Lower lobe of right lung (tissue), 2 donors: ENCODE data around the gene COQ4. TPM values are rescaled to one million over a fixed set of nuclear protein-coding genes. Genes with fewer than 3 reads are reported as not detected.

Experiments used
- ATAC-seq, 2 donors: fragments of 200-7000 bp; cut with Tn5 transposase; one replicate each; pipeline ENCODE4 v1.9.1; 2020 to 2022; ENCODE audit warnings: mild to moderate bottlenecking in 2 of 2, moderate library complexity in 2 of 2
- DNase-seq: peaks from one replicate; pipeline ENCODE4 v3.0.0-alpha.2; 2020
- H3K27ac ChIP-seq: fragments of 200-600 bp; one replicate; pipeline ENCODE4 v1.8.0; 2022
- H3K27me3 ChIP-seq: fragments of 200-600 bp; one replicate; pipeline ENCODE4 v1.8.0; 2022; ENCODE audit warnings: low read depth
- H3K36me3 ChIP-seq: fragments of 200-600 bp; one replicate; pipeline ENCODE4 v1.8.0; 2022; ENCODE audit warnings: mild to moderate bottlenecking
- H3K4me1 ChIP-seq: fragments of 200-600 bp; one replicate; pipeline ENCODE4 v1.8.0; 2022
- H3K4me3 ChIP-seq: fragments of 200-600 bp; one replicate; pipeline ENCODE4 v1.8.0; 2022; ENCODE audit warnings: mild to moderate bottlenecking
- H3K9me3 ChIP-seq: fragments of 200-600 bp; one replicate; pipeline ENCODE4 v1.8.0; 2022
- CTCF ChIP-seq: fragments of 200-600 bp; IDR thresholded peaks from one replicate; pipeline ENCODE4 v1.8.0; 2022; ENCODE audit warnings: antibody characterized with exemption, mild to moderate bottlenecking
- intact Hi-C: fragments of 100-400 bp; cut with DNase I; formaldehyde crosslinking; loops from one replicate; pipeline ENCODE4 v1.11.0; 2022
- total RNA-seq: library from RNA; stranded (reverse); fragmentation: NEBNext Ultra II Directional; extraction: Animal tissue kit (Norgen Biotek cat#: 25700); gene quantifications from one replicate; pipeline ENCODE4 v1.2.1, GENCODE V29; 2021
- donor health status: DM: no; HTN: yes; CAD: no; lungs with severe emphysema.

COQ4 gene
- total RNA-seq, 1 donor from 2014 or later, result 35.9 TPM

- no peak for DNase-seq
- Histone ChIP-seq H3K9me3 (no peaks in the 10 kb centered on the region), H3K4me1 (peaks cover 13% of the 10 kb centered on the region), H3K27me3 (no peaks in the 10 kb centered on the region), H3K4me3 (no peak overlapping the region), H3K27ac (no peak overlapping the region), H3K36me3 (peaks cover 32% of the 10 kb centered on the region)
- ATAC-seq, result no peak
- no peak for TF ChIP-seq CTCF
- intact Hi-C loops, result no loop called here
Observed at GRCh38 chr9:128358861-128359260, 36.2 kb downstream of the COQ4 start.

GRCh38 chr9:128360826-128361225 lies 38.2 kb downstream of the COQ4 start:
- peak overlapping the region; percentile 69 for H3K27ac ChIP-seq

GRCh38 chr9:128361296-128361985 lies 38.8 kb downstream of the COQ4 start:
- intact Hi-C loops, result no loop called here
- no peak for DNase-seq
- no peaks in the 10 kb centered on the region for H3K27me3 ChIP-seq
- TF ChIP-seq CTCF, result no peak
- peak in 1 of 2 donors; percentile 18 for ATAC-seq
- H3K27ac ChIP-seq, result peak overlapping the region; percentile 69
- H3K36me3 ChIP-seq, result peaks cover 7% of the 10 kb centered on the region
- peak overlapping the region; percentile 55 for H3K4me3 ChIP-seq
- H3K9me3 ChIP-seq, result no peaks in the 10 kb centered on the region
- H3K4me1 ChIP-seq, result peaks cover 22% of the 10 kb centered on the region

More at GRCh38 chr9:128360826-128361225, 38.2 kb downstream of the COQ4 start:
- TF ChIP-seq CTCF, result no peak
- DNase-seq (no peak), ATAC-seq (no peak)
- peaks cover 14% of the 10 kb centered on the region for H3K36me3 ChIP-seq
- H3K4me3 ChIP-seq, result no peak overlapping the region
- H3K9me3 ChIP-seq, result no peaks in the 10 kb centered on the region
- H3K27me3 ChIP-seq, result no peaks in the 10 kb centered on the region
- H3K4me1 ChIP-seq, result peaks cover 22% of the 10 kb centered on the region
- intact Hi-C loops, result no loop called here

GRCh38 chr9:128361986-128362646 lies 39.5 kb downstream of the COQ4 start:
- peak; percentile 91 for TF ChIP-seq CTCF
- intact Hi-C loops, result no loop called here

GRCh38 chr9:128362774-128363173 lies 40.1 kb downstream of the COQ4 start:
- H3K9me3 ChIP-seq, result no peaks in the 10 kb centered on the region
- peaks cover 22% of the 10 kb centered on the region for H3K4me1 ChIP-seq
- DNase-seq (no peak), ATAC-seq (no peak)
- peaks cover 2% of the 10 kb centered on the region for H3K36me3 ChIP-seq
- H3K27me3 ChIP-seq, result no peaks in the 10 kb centered on the region
- intact Hi-C loops, result no loop called here
- H3K27ac ChIP-seq, result peak overlapping the region; percentile 69
- TF ChIP-seq CTCF, result no peak
- no peak overlapping the region for H3K4me3 ChIP-seq

More at GRCh38 chr9:128361986-128362646, 39.5 kb downstream of the COQ4 start:
- Histone ChIP-seq H3K9me3 (no peaks in the 10 kb centered on the region), H3K36me3 (peaks cover 7% of the 10 kb centered on the region), H3K27ac (peak overlapping the region; percentile 69), H3K4me3 (peak overlapping the region; percentile 55), H3K4me1 (peaks cover 22% of the 10 kb centered on the region), H3K27me3 (no peaks in the 10 kb centered on the region)
- DNase-seq (peak; percentile 85), ATAC-seq (peak; percentile 95 to 96)
